Hematopoietic multipotent progenitor cell treated with erythropoietin and hydrocortisone succinate and interleukin-3 and kit ligand, for 8 days (in vitro differentiated cells): ENCODE data around the gene NTSR1.

Source experiments
- DNase-seq: peaks from one replicate; pipeline ENCODE4 v3.0.0-alpha.2; 2015

The NTSR1 gene

GRCh38 chr20:62727584-62728027, 19.0 kb downstream of the NTSR1 start:
- no peak for DNase-seq

- no peak for DNase-seq
These were observed 19.6 kb downstream of the NTSR1 start for GRCh38 chr20:62728028-62728780.

GRCh38 chr20:62728781-62729300, 20.2 kb downstream of the NTSR1 start:
- no peak for DNase-seq

- no peak for DNase-seq
These were observed 21.8 kb downstream of the NTSR1 start for GRCh38 chr20:62730481-62730880.

GRCh38 chr20:62732031-62732760, 23.6 kb downstream of the NTSR1 start:
- DNase-seq, result no peak

- DNase-seq, result no peak
These were observed 24.3 kb downstream of the NTSR1 start for GRCh38 chr20:62732842-62733525.

- no peak for DNase-seq
These were observed 24.8 kb downstream of the NTSR1 start for GRCh38 chr20:62733526-62733842.

- no peak for DNase-seq
These were observed 25.3 kb downstream of the NTSR1 start for GRCh38 chr20:62733891-62734290.

- DNase-seq, result no peak
These were observed 25.7 kb downstream of the NTSR1 start for GRCh38 chr20:62734326-62734725.

GRCh38 chr20:62734881-62735280, 26.2 kb downstream of the NTSR1 start:
- no peak for DNase-seq

GRCh38 chr20:62735331-62735821, 26.7 kb downstream of the NTSR1 start:
- no peak for DNase-seq

GRCh38 chr20:62736026-62736406, 27.4 kb downstream of the NTSR1 start:
- DNase-seq, result no peak

GRCh38 chr20:62736407-62737071, 27.9 kb downstream of the NTSR1 start:
- DNase-seq, result no peak

GRCh38 chr20:62737271-62737811, 28.7 kb downstream of the NTSR1 start:
- DNase-seq, result no peak

- DNase-seq, result no peak
These were observed 29.6 kb downstream of the NTSR1 start for GRCh38 chr20:62738025-62738881.

GRCh38 chr20:62739067-62739466, 30.4 kb downstream of the NTSR1 start:
- DNase-seq, result no peak

- peak; percentile 15 for DNase-seq
These were observed 31.1 kb downstream of the NTSR1 start for GRCh38 chr20:62739581-62740285.

- peak; percentile 41 for DNase-seq
These were observed 31.9 kb downstream of the NTSR1 start for GRCh38 chr20:62740286-62741141.

- DNase-seq, result no peak
These were observed 32.6 kb downstream of the NTSR1 start for GRCh38 chr20:62741191-62741691.
